ENCODE measurements around the gene LCA5. TPM values are rescaled to one million over a fixed set of nuclear protein-coding genes. Genes with fewer than 3 reads are reported as not detected.

The LCA5 gene
- total and polyA plus RNA-seq, 11 donors: 0.42 to 3.6 (median 1.9) TPM

DNA sequence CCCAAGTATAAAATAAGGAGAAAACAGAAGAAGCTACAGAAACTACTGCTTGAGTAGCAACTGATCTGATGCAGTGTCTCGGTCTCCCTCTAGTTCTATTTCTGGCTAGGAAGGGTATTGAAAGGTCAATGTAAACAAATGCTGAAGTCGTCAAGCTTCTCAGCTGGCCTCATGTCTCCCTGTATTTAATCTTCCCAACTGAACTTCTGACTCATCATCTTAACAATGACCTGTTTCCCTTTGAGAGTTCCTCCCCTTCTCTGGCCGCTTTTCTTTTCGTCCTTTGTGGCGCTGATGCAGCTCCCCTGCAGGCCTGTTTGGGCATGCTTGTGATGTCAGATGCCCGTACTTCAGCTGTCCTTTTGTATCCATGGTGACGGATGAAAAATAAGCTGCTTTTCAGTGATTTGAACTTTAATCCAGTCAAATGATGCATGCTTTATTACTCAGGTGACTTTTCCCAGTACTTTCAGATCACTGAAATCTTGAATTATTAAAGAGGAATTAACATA is 7.8 kb upstream of the LCA5 start:
- Histone ChIP-seq H3K36me3 (peaks cover 0 to 10% (median 0%) of the 10 kb centered on the region in 9 donors), H3K27ac (peak overlapping the region in 11 of 12 donors; percentile 33 to 75 (median 54)), H3K9me3 (no peaks in the 10 kb centered on the region), H3K4me1 (peaks cover 0 to 30% (median 19%) of the 10 kb centered on the region in 12 donors), H3K4me3 (peak overlapping the region in 9 of 12 donors; percentile 4 to 34 (median 29)), H3K27me3 (no peaks in the 10 kb centered on the region)
- ATAC-seq (peak; percentile 76 to 96 (median 96)), DNase-seq (peak; percentile 57 to 82 (median 66))
- WGBS, 4 donors: 1 to 8% (median 2%) methylated on average over 7 of the region's 7 CpGs
- intact Hi-C loops (cut with DNase I): loop anchor here in 3 of 10 donors (5.0 to 10.0 kb wide), 3 partner anchors 310 to 470 kb away; partner anchors contain the start of genes PHIP (in 2 of the 3) and HMGN3 (in 1 of the 3)
- TF ChIP-seq POLR2A (IDR thresholded peaks at IDR 0.05): no peak
- TF ChIP-seq, protein P1, sequence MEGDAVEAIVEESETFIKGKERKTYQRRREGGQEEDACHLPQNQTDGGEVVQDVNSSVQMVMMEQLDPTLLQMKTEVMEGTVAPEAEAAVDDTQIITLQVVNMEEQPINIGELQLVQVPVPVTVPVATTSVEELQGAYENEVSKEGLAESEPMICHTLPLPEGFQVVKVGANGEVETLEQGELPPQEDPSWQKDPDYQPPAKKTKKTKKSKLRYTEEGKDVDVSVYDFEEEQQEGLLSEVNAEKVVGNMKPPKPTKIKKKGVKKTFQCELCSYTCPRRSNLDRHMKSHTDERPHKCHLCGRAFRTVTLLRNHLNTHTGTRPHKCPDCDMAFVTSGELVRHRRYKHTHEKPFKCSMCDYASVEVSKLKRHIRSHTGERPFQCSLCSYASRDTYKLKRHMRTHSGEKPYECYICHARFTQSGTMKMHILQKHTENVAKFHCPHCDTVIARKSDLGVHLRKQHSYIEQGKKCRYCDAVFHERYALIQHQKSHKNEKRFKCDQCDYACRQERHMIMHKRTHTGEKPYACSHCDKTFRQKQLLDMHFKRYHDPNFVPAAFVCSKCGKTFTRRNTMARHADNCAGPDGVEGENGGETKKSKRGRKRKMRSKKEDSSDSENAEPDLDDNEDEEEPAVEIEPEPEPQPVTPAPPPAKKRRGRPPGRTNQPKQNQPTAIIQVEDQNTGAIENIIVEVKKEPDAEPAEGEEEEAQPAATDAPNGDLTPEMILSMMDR (IDR thresholded peaks at IDR 0.05): peak; percentile 7 to 76 (median 49)

DNA sequence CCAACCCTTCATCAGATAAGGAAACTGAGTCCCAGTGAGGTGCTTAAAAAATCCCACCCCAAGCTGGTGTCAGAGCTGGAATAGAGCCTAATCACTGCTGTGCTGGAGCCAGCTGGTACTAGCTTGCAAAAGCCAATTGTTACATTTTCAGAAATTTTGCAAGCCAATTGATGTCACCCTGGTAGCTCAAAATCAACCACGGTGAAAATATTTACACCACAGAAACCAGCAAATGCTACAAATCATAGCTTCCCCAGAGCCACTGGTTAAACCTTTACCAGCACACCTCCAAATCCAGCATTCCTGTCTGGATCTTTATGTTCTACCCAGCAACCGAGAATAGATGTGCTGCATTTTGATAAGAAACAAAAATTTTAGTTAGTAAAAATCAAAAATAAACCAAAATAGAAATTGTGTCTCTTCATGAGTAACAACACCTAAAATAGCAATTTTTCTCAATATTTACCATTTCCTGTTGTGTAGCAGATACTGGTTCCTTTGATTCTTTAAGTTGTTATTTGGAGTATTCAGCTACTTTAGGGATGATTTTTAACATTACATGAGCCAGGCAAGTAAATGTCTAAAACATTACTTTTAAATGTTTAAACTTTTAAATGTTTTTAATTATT is 7.2 kb upstream of the LCA5 start:
- intact Hi-C loops (cut with DNase I): loop anchor here in 3 of 10 donors (5.0 to 10.0 kb wide), 3 partner anchors 310 to 470 kb away; partner anchors contain the start of genes PHIP (in 2 of the 3) and HMGN3 (in 1 of the 3)
- TF ChIP-seq POLR2A (IDR thresholded peaks at IDR 0.05): no peak
- TF ChIP-seq, protein P1 (IDR thresholded peaks at IDR 0.05): no peak
- Histone ChIP-seq H3K27me3 (no peaks in the 10 kb centered on the region), H3K27ac (peak overlapping the region in 11 of 12 donors; percentile 33 to 75 (median 54)), H3K9me3 (no peaks in the 10 kb centered on the region), H3K4me1 (peaks cover 0 to 30% (median 19%) of the 10 kb centered on the region in 12 donors), H3K36me3 (peaks cover 0 to 9% (median 0%) of the 10 kb centered on the region in 9 donors), H3K4me3 (peak overlapping the region in 7 of 12 donors; percentile 20 to 34 (median 29))
- WGBS, 4 donors: 39 to 47% (median 46%) methylated on average over 2 of the region's 2 CpGs
- no peak for ATAC-seq
- DNase-seq: no peak

DNA sequence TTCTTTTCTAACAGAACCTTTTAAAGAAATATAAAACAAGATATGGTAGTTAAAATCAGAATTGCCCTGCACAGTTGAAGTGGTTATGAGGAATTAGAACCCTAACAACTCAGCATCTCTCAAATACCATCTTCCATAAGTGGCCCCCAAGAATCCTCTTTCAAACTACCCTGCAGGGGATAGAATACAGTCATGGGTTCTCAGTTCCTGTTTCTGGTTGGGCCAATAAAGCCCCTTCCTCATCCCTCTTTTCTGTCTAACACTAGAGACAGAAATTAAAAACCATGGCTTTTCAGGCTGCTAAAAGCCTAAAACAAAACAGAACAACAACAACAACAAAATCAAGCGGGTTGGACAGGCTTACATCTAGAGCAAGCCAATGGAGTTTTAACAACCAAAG is 6.7 kb upstream of the LCA5 start:
- Histone ChIP-seq H3K27ac (peak overlapping the region in 8 of 12 donors; percentile 48 to 75 (median 58)), H3K4me3 (no peak overlapping the region), H3K4me1 (peaks cover 0 to 30% (median 20%) of the 10 kb centered on the region in 12 donors), H3K9me3 (no peaks in the 10 kb centered on the region), H3K36me3 (peaks cover 0 to 9% (median 0%) of the 10 kb centered on the region in 9 donors), H3K27me3 (no peaks in the 10 kb centered on the region)
- ATAC-seq (no peak), DNase-seq (no peak)
- WGBS, 4 donors: 95 to 100% (median 97%) methylated on average over 1 of the region's 1 CpG
- no peak for TF ChIP-seq POLR2A (IDR thresholded peaks at IDR 0.05)
- TF ChIP-seq, protein P1 (IDR thresholded peaks at IDR 0.05): no peak
- intact Hi-C loops (cut with DNase I): loop anchor here in 3 of 10 donors (5.0 to 10.0 kb wide), 3 partner anchors 309 to 469 kb away; partner anchors contain the start of genes PHIP (in 2 of the 3) and HMGN3 (in 1 of the 3)

DNA sequence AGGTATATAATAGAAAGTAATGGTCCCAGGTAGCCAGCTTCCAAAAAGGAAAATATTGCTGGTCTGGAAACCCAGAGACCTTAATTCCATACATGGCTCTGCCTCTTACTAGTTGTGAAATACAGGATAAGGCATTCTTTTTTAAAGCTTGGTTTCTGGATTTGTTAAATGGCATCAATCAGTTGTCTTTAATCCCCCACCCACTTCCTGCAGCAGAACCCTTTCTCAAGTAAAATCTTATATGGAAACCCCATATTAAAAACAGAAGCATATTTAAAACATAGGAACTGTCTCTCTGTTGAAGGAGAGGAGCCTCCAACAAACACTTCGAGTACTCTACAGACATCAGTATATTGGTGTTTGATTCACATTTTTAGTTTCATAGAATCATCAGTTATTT is 6.2 kb upstream of the LCA5 start:
- intact Hi-C loops (cut with DNase I): loop anchor here in 3 of 10 donors (5.0 to 10.0 kb wide), 3 partner anchors 309 to 469 kb away; partner anchors contain the start of genes PHIP (in 2 of the 3) and HMGN3 (in 1 of the 3)

More for the DNA sequence above, 6.2 kb upstream of the LCA5 start:
- DNase-seq (no peak), ATAC-seq (no peak)
- TF ChIP-seq, protein P1 (IDR thresholded peaks at IDR 0.05): no peak
- TF ChIP-seq POLR2A (IDR thresholded peaks at IDR 0.05): no peak
- H3K4me3 ChIP-seq: no peak overlapping the region
- peaks cover 0 to 34% (median 24%) of the 10 kb centered on the region in 12 donors for H3K4me1 ChIP-seq
- no peaks in the 10 kb centered on the region for H3K9me3 ChIP-seq
- H3K36me3 ChIP-seq: peaks cover 0 to 9% (median 0%) of the 10 kb centered on the region in 9 donors
- WGBS, 4 donors: 87 to 97% (median 91%) methylated on average over 1 of the region's 1 CpG
- H3K27me3 ChIP-seq: no peaks in the 10 kb centered on the region
- H3K27ac ChIP-seq: peak overlapping the region in 3 of 12 donors; percentile 64 to 75 (median 64)

Data from heart left ventricle (tissue), 16 donors.